Measurements from ENCODE around the gene DNER.

GRCh38 chr2:229330952-229331351, 383.4 kb downstream of the DNER start:
- no peak for TF ChIP-seq POLR2A (IDR thresholded peaks at IDR 0.05)
- TF ChIP-seq, protein P1, sequence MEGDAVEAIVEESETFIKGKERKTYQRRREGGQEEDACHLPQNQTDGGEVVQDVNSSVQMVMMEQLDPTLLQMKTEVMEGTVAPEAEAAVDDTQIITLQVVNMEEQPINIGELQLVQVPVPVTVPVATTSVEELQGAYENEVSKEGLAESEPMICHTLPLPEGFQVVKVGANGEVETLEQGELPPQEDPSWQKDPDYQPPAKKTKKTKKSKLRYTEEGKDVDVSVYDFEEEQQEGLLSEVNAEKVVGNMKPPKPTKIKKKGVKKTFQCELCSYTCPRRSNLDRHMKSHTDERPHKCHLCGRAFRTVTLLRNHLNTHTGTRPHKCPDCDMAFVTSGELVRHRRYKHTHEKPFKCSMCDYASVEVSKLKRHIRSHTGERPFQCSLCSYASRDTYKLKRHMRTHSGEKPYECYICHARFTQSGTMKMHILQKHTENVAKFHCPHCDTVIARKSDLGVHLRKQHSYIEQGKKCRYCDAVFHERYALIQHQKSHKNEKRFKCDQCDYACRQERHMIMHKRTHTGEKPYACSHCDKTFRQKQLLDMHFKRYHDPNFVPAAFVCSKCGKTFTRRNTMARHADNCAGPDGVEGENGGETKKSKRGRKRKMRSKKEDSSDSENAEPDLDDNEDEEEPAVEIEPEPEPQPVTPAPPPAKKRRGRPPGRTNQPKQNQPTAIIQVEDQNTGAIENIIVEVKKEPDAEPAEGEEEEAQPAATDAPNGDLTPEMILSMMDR (IDR thresholded peaks at IDR 0.05), result no peak
